ENCODE data around the gene TNFRSF12A. TPM values are rescaled to one million over a fixed set of nuclear protein-coding genes. Genes with fewer than 3 reads are reported as not detected.

Gene TNFRSF12A
- total RNA-seq, 1 experiment from 2014 or later = 62.5 TPM

DNA sequence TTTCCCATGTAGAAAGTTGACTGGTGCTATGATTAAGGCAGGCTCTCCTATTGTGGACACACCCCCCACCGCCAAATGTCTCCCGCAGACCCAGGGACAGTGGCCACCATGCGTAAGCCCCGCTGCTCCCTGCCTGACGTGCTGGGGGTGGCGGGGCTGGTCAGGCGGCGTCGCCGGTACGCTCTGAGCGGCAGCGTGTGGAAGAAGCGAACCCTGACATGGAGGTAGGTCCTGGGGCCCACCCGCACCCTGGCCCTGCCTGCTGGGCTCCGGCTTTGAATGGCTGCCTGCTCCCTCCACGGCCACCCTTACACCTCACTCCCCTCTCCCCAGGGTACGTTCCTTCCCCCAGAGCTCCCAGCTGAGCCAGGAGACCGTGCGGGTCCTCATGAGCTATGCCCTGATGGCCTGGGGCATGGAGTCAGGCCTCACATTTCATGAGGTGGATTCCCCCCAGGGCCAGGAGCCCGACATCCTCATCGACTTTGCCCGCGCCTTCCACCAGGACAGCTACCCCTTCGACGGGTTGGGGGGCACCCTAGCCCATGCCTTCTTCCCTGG lies 29.8 kb downstream of the TNFRSF12A start:
- Histone ChIP-seq H3K4me1 (no peaks in the 10 kb centered on the region), H3K36me3 (ENCODE audit: control insufficient read depth, insufficient read depth, low read length) (no peaks in the 10 kb centered on the region), H3K9me3 (no peaks in the 10 kb centered on the region), H3K4me3 (ENCODE audit: low read depth, low read length) (no peak overlapping the region), H3K27me3 (replicated peaks; ENCODE audit: control insufficient read depth, insufficient read depth, low read length) (no peaks in the 10 kb centered on the region; the same call in 1 of the 2 replicates)
- TF ChIP-seq, protein P1, sequence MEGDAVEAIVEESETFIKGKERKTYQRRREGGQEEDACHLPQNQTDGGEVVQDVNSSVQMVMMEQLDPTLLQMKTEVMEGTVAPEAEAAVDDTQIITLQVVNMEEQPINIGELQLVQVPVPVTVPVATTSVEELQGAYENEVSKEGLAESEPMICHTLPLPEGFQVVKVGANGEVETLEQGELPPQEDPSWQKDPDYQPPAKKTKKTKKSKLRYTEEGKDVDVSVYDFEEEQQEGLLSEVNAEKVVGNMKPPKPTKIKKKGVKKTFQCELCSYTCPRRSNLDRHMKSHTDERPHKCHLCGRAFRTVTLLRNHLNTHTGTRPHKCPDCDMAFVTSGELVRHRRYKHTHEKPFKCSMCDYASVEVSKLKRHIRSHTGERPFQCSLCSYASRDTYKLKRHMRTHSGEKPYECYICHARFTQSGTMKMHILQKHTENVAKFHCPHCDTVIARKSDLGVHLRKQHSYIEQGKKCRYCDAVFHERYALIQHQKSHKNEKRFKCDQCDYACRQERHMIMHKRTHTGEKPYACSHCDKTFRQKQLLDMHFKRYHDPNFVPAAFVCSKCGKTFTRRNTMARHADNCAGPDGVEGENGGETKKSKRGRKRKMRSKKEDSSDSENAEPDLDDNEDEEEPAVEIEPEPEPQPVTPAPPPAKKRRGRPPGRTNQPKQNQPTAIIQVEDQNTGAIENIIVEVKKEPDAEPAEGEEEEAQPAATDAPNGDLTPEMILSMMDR (IDR thresholded peaks at IDR 0.05; ENCODE audit: insufficient read depth in 1 of 2, low read depth in 1 of 2, low read length in 1 of 2, severe bottlenecking in 1 of 2, unreplicated experiment in 1 of 2) = no peak
- H3K4me3 Mint-ChIP-seq (ENCODE audit: unreplicated experiment) = no peak overlapping the region
- H3K9me3 Mint-ChIP-seq (ENCODE audit: unreplicated experiment) = no peaks in the 10 kb centered on the region
- H3K4me1 Mint-ChIP-seq (ENCODE audit: low read depth, unreplicated experiment) = no peaks in the 10 kb centered on the region
- H3K27me3 Mint-ChIP-seq (ENCODE audit: insufficient read depth, unreplicated experiment) = no peaks in the 10 kb centered on the region
- intact Hi-C loops (cut with micrococcal nuclease; ENCODE audit: unreplicated experiment) = no loop called here
- no peaks in the 10 kb centered on the region for H3K36me3 Mint-ChIP-seq (ENCODE audit: insufficient read depth, unreplicated experiment)
- CTCF ChIA-PET = no interaction called here
- POLR2A ChIA-PET = no interaction called here
- BruUV-seq (replicated peaks) = no TSS peak
- H3K27ac Mint-ChIP-seq (ENCODE audit: unreplicated experiment) = no peak overlapping the region
- DNase-seq = no peak

DNA sequence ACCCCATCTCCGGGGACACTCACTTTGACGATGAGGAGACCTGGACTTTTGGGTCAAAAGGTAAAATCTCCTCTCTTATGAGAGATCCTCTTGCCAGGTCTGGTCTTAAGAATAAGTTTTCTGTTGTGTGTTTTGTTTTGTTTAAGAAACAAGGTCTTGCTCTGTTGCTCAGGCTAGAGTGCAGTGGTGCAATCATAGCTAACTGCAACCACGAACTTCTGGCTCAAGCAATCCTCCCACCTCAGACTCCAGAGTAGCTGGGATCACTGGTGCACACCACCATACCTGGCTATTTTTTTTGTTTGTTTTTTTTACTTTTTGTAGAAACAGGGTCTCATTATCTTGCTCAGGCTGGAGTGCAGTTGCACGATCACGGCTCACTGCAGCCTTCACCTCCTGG lies 30.3 kb downstream of the TNFRSF12A start:
- Mint-ChIP-seq H3K27me3 (ENCODE audit: insufficient read depth, unreplicated experiment) (no peaks in the 10 kb centered on the region), H3K36me3 (ENCODE audit: insufficient read depth, unreplicated experiment) (no peaks in the 10 kb centered on the region), H3K4me3 (ENCODE audit: unreplicated experiment) (no peak overlapping the region), H3K4me1 (ENCODE audit: low read depth, unreplicated experiment) (no peaks in the 10 kb centered on the region), H3K27ac (ENCODE audit: unreplicated experiment) (no peak overlapping the region), H3K9me3 (ENCODE audit: unreplicated experiment) (no peaks in the 10 kb centered on the region)
- no TSS peak for BruUV-seq (replicated peaks)
- Histone ChIP-seq H3K36me3 (ENCODE audit: control insufficient read depth, insufficient read depth, low read length) (no peaks in the 10 kb centered on the region), H3K4me1 (no peaks in the 10 kb centered on the region), H3K4me3 (ENCODE audit: low read depth, low read length) (no peak overlapping the region), H3K9me3 (no peaks in the 10 kb centered on the region), H3K27me3 (replicated peaks; ENCODE audit: control insufficient read depth, insufficient read depth, low read length) (no peaks in the 10 kb centered on the region)
- TF ChIP-seq, protein P1 (IDR thresholded peaks at IDR 0.05; ENCODE audit: insufficient read depth in 1 of 2, low read depth in 1 of 2, low read length in 1 of 2, severe bottlenecking in 1 of 2, unreplicated experiment in 1 of 2) = no peak
- intact Hi-C loops (cut with micrococcal nuclease; ENCODE audit: unreplicated experiment) = no loop called here
- ChIA-PET POLR2A (no interaction called here), CTCF (no interaction called here)
- DNase-seq = no peak

DNA sequence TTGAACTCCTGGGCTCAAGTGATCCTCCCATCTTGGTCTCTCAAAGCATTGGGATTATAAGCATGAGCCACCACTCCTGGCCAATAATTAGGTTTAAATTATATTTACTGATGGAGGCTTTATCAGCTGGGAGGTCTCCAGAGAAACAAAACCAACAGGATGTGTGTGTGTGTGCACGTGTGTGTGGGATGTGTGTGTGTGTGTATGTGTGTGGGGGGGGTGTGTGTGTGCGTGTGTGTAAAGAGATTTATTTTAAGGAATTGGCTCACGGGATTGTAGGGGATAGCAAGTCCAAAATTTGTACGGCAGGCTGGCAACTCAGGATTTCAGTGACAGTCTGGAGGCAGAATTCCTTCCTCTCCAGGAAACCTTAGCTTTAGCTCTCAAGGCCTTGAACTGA lies 30.8 kb downstream of the TNFRSF12A start:
- H3K27me3 ChIP-seq (replicated peaks; ENCODE audit: control insufficient read depth, insufficient read depth, low read length) = no peaks in the 10 kb centered on the region
- no peak for DNase-seq
- no peaks in the 10 kb centered on the region for H3K9me3 Mint-ChIP-seq (ENCODE audit: unreplicated experiment)
- no peak overlapping the region for H3K27ac Mint-ChIP-seq (ENCODE audit: unreplicated experiment)
- H3K4me1 Mint-ChIP-seq (ENCODE audit: low read depth, unreplicated experiment) = no peaks in the 10 kb centered on the region
- H3K36me3 ChIP-seq (ENCODE audit: control insufficient read depth, insufficient read depth, low read length) = no peaks in the 10 kb centered on the region
- H3K4me1 ChIP-seq = no peaks in the 10 kb centered on the region
- intact Hi-C loops (cut with micrococcal nuclease; ENCODE audit: unreplicated experiment) = no loop called here
- H3K27me3 Mint-ChIP-seq (ENCODE audit: insufficient read depth, unreplicated experiment) = no peaks in the 10 kb centered on the region
- TF ChIP-seq, protein P1 (IDR thresholded peaks at IDR 0.05; ENCODE audit: insufficient read depth in 1 of 2, low read depth in 1 of 2, low read length in 1 of 2, severe bottlenecking in 1 of 2, unreplicated experiment in 1 of 2) = no peak
- no peaks in the 10 kb centered on the region for H3K9me3 ChIP-seq
- CTCF ChIA-PET = no interaction called here
- POLR2A ChIA-PET = no interaction called here
- BruUV-seq (replicated peaks) = no TSS peak
- H3K4me3 ChIP-seq (ENCODE audit: low read depth, low read length) = no peak overlapping the region
- H3K36me3 Mint-ChIP-seq (ENCODE audit: insufficient read depth, unreplicated experiment) = no peaks in the 10 kb centered on the region
- H3K4me3 Mint-ChIP-seq (ENCODE audit: unreplicated experiment) = no peak overlapping the region

Measured in Caco-2 (cell line).